Measurements from ENCODE around the gene MYL12B. TPM values are rescaled to one million over a fixed set of nuclear protein-coding genes. Genes with fewer than 3 reads are reported as not detected.
"Not testable (repeated sequence)": the region's sequence is repeated elsewhere in the genome, so short reads cannot be mapped to it uniquely, and the experiment has no call there.

Gene MYL12B
- total RNA-seq, 1 experiment from 2014 or later, result 229 TPM

DNA sequence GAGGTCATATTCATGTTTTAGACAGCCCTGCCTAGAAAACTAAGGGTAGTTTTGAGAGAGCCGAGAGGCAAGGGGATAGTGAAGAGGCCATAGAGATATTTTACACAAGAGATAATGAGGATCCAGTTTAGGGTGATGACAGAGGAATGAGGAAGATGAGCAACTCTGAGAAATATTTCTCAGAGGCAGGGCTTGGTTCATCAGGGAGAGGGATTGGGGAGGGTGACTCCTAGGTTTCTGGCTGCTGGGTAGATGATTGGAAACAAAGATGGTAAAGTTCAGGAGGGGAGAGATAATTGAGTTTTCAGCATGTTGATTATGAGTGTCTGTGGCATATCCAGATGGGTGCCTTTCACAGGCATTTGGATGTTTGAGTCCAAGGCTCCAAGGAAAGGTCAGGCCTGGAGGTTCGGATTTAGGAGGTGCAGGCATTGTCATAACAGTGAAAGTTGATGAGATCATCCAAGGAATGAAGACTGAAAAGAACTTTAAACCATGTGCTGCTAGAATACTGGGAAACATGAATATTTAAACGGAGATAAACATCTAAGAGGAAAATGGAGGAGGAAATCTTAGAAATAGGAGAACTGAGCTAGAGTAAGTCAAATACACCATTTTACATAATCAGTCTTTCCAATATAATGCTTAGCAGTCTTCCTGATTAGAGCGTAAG lies 7.4 kb downstream of the MYL12B start:
- ChIA-PET POLR2A (interaction anchor here (0.6 to 2.5 kb wide), 7 partner anchors 8 to 396 kb away, joined by 3 to 15 read pairs (median 4); partner anchors contain the start of genes MYL12A and MYL12B), CTCF (interaction anchor here (0.6 to 1.0 kb wide), 3 partner anchors 183 to 397 kb away, joined by 3 to 4 read pairs (median 3); no protein-coding TSS in a partner anchor)
- TF ChIP-seq, protein P1, sequence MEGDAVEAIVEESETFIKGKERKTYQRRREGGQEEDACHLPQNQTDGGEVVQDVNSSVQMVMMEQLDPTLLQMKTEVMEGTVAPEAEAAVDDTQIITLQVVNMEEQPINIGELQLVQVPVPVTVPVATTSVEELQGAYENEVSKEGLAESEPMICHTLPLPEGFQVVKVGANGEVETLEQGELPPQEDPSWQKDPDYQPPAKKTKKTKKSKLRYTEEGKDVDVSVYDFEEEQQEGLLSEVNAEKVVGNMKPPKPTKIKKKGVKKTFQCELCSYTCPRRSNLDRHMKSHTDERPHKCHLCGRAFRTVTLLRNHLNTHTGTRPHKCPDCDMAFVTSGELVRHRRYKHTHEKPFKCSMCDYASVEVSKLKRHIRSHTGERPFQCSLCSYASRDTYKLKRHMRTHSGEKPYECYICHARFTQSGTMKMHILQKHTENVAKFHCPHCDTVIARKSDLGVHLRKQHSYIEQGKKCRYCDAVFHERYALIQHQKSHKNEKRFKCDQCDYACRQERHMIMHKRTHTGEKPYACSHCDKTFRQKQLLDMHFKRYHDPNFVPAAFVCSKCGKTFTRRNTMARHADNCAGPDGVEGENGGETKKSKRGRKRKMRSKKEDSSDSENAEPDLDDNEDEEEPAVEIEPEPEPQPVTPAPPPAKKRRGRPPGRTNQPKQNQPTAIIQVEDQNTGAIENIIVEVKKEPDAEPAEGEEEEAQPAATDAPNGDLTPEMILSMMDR (IDR thresholded peaks at IDR 0.05; ENCODE audit: unreplicated experiment), result no peak
- Mint-ChIP-seq H3K4me1 (ENCODE audit: insufficient read depth, unreplicated experiment) (peaks cover 61% of the 10 kb centered on the region), H3K27ac (ENCODE audit: low read depth, unreplicated experiment) (peak overlapping the region; percentile 16), H3K36me3 (ENCODE audit: insufficient read depth, unreplicated experiment) (peaks cover 25% of the 10 kb centered on the region), H3K27me3 (ENCODE audit: insufficient read depth, unreplicated experiment) (no peaks in the 10 kb centered on the region), H3K4me3 (ENCODE audit: unreplicated experiment) (peak overlapping the region; percentile 4), H3K9me3 (ENCODE audit: unreplicated experiment) (no peaks in the 10 kb centered on the region)
- DNase-seq (ENCODE audit: unreplicated experiment), result no peak
- no TSS peak for BruUV-seq (replicated peaks)
- intact Hi-C loops (cut with micrococcal nuclease), result no loop called here

DNA sequence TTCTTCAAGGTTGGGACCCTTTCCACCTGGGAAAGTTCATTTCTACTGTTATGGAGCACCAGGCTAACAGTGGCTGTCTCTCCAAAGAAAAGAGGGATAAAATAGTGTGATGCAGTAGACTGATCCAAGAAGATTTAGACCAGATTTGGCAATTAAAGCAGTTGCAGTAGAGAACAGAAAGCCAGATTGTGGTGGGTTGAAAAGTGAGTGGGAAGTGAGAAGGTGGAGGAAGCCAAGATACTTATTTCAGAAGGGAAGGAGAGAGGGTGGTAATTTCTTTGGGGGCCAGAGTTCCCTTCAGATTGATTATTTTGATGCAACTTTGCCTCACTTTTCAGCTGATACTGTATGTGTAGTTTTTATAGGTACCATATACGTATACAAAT lies 8.0 kb downstream of the MYL12B start:
- Mint-ChIP-seq H3K4me3 (ENCODE audit: unreplicated experiment) (no peak overlapping the region), H3K27me3 (ENCODE audit: insufficient read depth, unreplicated experiment) (no peaks in the 10 kb centered on the region), H3K9me3 (ENCODE audit: unreplicated experiment) (no peaks in the 10 kb centered on the region), H3K27ac (ENCODE audit: low read depth, unreplicated experiment) (peak overlapping the region; percentile 16), H3K4me1 (ENCODE audit: insufficient read depth, unreplicated experiment) (peaks cover 58% of the 10 kb centered on the region), H3K36me3 (ENCODE audit: insufficient read depth, unreplicated experiment) (peaks cover 30% of the 10 kb centered on the region)
- no TSS peak for BruUV-seq (replicated peaks)
- intact Hi-C loops (cut with micrococcal nuclease), result no loop called here
- TF ChIP-seq, protein P1 (IDR thresholded peaks at IDR 0.05; ENCODE audit: unreplicated experiment), result no peak
- CTCF ChIA-PET, result interaction anchor here (0.6 to 0.8 kb wide), 2 partner anchors 183 to 211 kb away, joined by 3 to 4 read pairs; no protein-coding TSS in a partner anchor
- DNase-seq (ENCODE audit: unreplicated experiment), result no peak
- POLR2A ChIA-PET, result interaction anchor here (0.6 to 2.5 kb wide), 4 partner anchors 9 to 185 kb away, joined by 3 to 15 read pairs (median 4); partner anchors contain the start of genes MYL12A and MYL12B

DNA sequence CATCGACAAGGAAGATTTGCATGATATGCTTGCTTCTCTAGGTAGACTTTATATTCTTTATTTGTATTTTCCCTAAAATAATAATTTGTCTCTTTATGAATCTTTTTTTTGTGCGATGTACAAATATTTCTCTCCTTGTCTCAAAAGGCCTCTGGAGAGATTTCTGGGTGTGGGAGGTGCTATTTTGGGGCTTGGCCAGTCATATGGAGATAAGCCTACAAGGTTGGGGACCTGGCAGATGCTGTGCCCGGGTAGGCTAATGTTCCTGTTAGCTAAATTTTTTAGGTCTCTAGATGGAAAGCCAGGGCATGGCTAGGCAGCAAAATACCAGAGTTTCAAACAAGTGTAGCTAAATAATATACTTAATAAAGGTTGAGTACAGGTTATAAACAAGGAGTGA lies 11.1 kb downstream of the MYL12B start:
- H3K27ac Mint-ChIP-seq (ENCODE audit: low read depth, unreplicated experiment), result no peak overlapping the region
- DNase-seq (ENCODE audit: unreplicated experiment), result no peak
- no peaks in the 10 kb centered on the region for H3K9me3 Mint-ChIP-seq (ENCODE audit: unreplicated experiment)
- H3K4me3 Mint-ChIP-seq (ENCODE audit: unreplicated experiment), result no peak overlapping the region
- BruUV-seq (replicated peaks), result no TSS peak
- TF ChIP-seq, protein P1 (IDR thresholded peaks at IDR 0.05; ENCODE audit: unreplicated experiment), result no peak
- no peaks in the 10 kb centered on the region for H3K27me3 Mint-ChIP-seq (ENCODE audit: insufficient read depth, unreplicated experiment)
- peaks cover 56% of the 10 kb centered on the region for H3K36me3 Mint-ChIP-seq (ENCODE audit: insufficient read depth, unreplicated experiment)
- intact Hi-C loops (cut with micrococcal nuclease), result no loop called here
- peaks cover 36% of the 10 kb centered on the region for H3K4me1 Mint-ChIP-seq (ENCODE audit: insufficient read depth, unreplicated experiment)
- CTCF ChIA-PET, result interaction anchor here (0.6 to 1.7 kb wide), 3 partner anchors 25 to 393 kb away, joined by 3 to 11 read pairs (median 4); no protein-coding TSS in a partner anchor
- POLR2A ChIA-PET, result interaction anchor here (1.3 kb wide), 1 partner anchor 9 kb away, joined by 5 read pairs; no protein-coding TSS in a partner anchor

DNA sequence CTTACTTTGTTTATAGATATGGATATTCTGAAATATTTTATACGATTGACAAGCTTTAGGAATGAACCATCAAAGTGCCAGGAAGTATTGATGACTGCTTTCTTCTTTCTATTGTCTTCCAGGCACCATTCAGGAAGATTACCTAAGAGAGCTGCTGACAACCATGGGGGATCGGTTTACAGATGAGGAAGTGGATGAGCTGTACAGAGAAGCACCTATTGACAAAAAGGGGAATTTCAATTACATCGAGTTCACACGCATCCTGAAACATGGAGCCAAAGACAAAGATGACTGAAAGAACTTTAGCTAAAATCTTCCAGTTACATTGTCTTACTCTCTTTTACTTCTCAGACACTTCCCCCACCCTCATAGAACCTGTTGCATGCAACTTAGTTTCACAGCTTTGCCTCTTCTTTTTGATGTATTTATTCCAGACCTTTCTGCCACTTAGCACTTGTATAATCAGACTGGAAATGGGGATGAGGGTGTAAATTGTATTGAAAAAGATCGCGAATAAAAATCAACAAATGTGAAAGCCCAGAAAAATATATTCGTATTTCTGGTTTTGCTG lies 15.8 kb downstream of the MYL12B start:
- intact Hi-C loops (cut with micrococcal nuclease); H3K27ac Mint-ChIP-seq (ENCODE audit: low read depth, unreplicated experiment); DNase-seq (ENCODE audit: unreplicated experiment); H3K9me3 Mint-ChIP-seq (ENCODE audit: unreplicated experiment); H3K4me3 Mint-ChIP-seq (ENCODE audit: unreplicated experiment); H3K27me3 Mint-ChIP-seq (ENCODE audit: insufficient read depth, unreplicated experiment); H3K4me1 Mint-ChIP-seq (ENCODE audit: insufficient read depth, unreplicated experiment): not testable (repeated sequence)
- ChIA-PET POLR2A (interaction anchor here (0.8 to 1.2 kb wide), 7 partner anchors 14 to 388 kb away, joined by 3 to 6 read pairs (median 3); no protein-coding TSS in a partner anchor), CTCF (interaction anchor here (0.8 to 5.6 kb wide), 7 partner anchors 20 to 398 kb away, joined by 3 to 40 read pairs (median 4); no protein-coding TSS in a partner anchor)
- BruUV-seq (replicated peaks), result TSS peak; percentile 63
- H3K36me3 Mint-ChIP-seq (ENCODE audit: insufficient read depth, unreplicated experiment), result peaks cover 69% of the 10 kb centered on the region

Data from MCF 10A (cell line).